Body of pancreas (tissue), 4 donors: ENCODE data around the gene SLC28A3. TPM values are rescaled to one million over a fixed set of nuclear protein-coding genes. Genes with fewer than 3 reads are reported as not detected.

Experiments used
- ATAC-seq: fragments of 150-250 bp; one replicate; pipeline ENCODE4 v1.9.1; 2016
- DNase-seq, 4 donors: peaks; one replicate each; pipeline ENCODE4 v3.0.0-alpha.2; 2019
- H3K27ac ChIP-seq, 4 donors: fragments of 200-600 bp; sonication (generic); 1 replicate in 3 of 4; 2 replicates in 1 of 4; pipeline versions ENCODE4 v1.5.1 to v1.6.1; 2016 to 2019; ENCODE audit warnings: mild to moderate bottlenecking in 1 of 4, mixed read lengths in 1 of 4, moderate library complexity in 1 of 4
- H3K27me3 ChIP-seq, 2 donors: fragments of 200-600 bp; sonication (generic); one replicate each; pipeline ENCODE4 v1.6.0; 2016; ENCODE audit warnings: mild to moderate bottlenecking in 1 of 2
- H3K36me3 ChIP-seq, 2 donors: fragments of 200-600 bp; sonication (generic); replicated peaks in 1 of 2; 2 replicates each; pipeline ENCODE4 v1.5.1; 2016; ENCODE audit warnings: low read depth in 2 of 2; ENCODE audit not compliant: insufficient read depth in 1 of 2
- H3K4me1 ChIP-seq: fragments of 200-600 bp; sonication (generic); one replicate; pipeline ENCODE4 v1.6.0; 2016
- H3K4me3 ChIP-seq, 2 donors: fragments of 200-600 bp; sonication (generic); 1 replicate in 1 of 2; 2 replicates in 1 of 2; pipeline ENCODE4 v1.5.1; 2016 to 2019
- H3K9me3 ChIP-seq, 3 donors: fragments of 200-600 bp; sonication (generic); 1 replicate in 2 of 3; 2 replicates in 1 of 3; pipeline ENCODE4 v1.5.1; 2016
- POLR2A ChIP-seq, 3 donors: fragments of 450-650 bp; IDR thresholded peaks; one replicate each; pipeline ENCODE4 v1.6.1; 2016; ENCODE audit warnings: antibody characterized with exemption in 3 of 3, mild to moderate bottlenecking in 2 of 3
- WGBS, 2 donors: methylation state at CpG; one replicate each; pipeline ENCODE4 v1.1.5; 2017; 5-methylcytosine and 5-hydroxymethylcytosine counted together
- intact Hi-C: fragments of 100-400 bp; cut with DNase I; formaldehyde crosslinking; loops from one replicate; pipeline ENCODE4 v1.15.1; 2023
- total RNA-seq, 2 donors: library from RNA; depleted of rRNA; stranded (reverse); fragments of >200 nt; gene quantifications; one replicate each; pipeline ENCODE4 v1.1.0, GENCODE V29; 2016
- TF ChIP-seq, protein P1 (sequence below), 7 experiments: fragments of 450-650 bp in 4 of 7; fragments of 200-600 bp in 3 of 7; sonication (generic) in 3 of 7; IDR thresholded peaks; one replicate each; pipeline ENCODE4 v1.5.1; 2016 to 2019; ENCODE audit warnings: antibody characterized with exemption in 7 of 7

Gene SLC28A3
- total RNA-seq, 2 donors from 2014 or later = 4.3 to 8.0 TPM

DNA sequence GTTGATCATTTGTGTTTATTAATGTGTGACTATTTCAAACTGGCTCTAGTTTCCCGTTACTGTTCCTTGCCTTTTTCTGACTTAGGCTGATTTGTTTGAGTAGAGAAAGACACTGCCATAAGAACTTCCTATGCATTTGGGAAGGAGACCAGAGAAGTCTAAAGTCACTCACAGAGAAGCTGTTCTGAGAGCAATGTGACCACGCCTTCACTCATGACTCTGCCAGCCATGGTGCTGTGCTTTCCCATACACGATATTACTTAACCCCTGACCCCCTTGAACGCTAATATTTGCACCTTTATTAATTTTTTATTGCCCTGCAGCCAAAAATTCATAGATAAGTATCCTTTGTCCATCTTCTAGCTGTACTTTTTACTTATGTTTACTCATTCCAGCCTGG lies 20.9 kb downstream of the SLC28A3 start:
- 57 to 69% methylated on average over 4 of the region's 4 CpGs for WGBS, 2 donors
- intact Hi-C loops = no loop called here
- TF ChIP-seq POLR2A (IDR thresholded peaks at IDR 0.05) = no peak
- TF ChIP-seq, protein P1, sequence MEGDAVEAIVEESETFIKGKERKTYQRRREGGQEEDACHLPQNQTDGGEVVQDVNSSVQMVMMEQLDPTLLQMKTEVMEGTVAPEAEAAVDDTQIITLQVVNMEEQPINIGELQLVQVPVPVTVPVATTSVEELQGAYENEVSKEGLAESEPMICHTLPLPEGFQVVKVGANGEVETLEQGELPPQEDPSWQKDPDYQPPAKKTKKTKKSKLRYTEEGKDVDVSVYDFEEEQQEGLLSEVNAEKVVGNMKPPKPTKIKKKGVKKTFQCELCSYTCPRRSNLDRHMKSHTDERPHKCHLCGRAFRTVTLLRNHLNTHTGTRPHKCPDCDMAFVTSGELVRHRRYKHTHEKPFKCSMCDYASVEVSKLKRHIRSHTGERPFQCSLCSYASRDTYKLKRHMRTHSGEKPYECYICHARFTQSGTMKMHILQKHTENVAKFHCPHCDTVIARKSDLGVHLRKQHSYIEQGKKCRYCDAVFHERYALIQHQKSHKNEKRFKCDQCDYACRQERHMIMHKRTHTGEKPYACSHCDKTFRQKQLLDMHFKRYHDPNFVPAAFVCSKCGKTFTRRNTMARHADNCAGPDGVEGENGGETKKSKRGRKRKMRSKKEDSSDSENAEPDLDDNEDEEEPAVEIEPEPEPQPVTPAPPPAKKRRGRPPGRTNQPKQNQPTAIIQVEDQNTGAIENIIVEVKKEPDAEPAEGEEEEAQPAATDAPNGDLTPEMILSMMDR (IDR thresholded peaks at IDR 0.05) = no peak
- Histone ChIP-seq H3K4me1 (peaks cover 14% of the 10 kb centered on the region), H3K27ac (no peak overlapping the region), H3K27me3 (no peaks in the 10 kb centered on the region), H3K36me3 (no peaks in the 10 kb centered on the region), H3K9me3 (no peaks in the 10 kb centered on the region), H3K4me3 (no peak overlapping the region)
- DNase-seq (no peak), ATAC-seq (no peak)

DNA sequence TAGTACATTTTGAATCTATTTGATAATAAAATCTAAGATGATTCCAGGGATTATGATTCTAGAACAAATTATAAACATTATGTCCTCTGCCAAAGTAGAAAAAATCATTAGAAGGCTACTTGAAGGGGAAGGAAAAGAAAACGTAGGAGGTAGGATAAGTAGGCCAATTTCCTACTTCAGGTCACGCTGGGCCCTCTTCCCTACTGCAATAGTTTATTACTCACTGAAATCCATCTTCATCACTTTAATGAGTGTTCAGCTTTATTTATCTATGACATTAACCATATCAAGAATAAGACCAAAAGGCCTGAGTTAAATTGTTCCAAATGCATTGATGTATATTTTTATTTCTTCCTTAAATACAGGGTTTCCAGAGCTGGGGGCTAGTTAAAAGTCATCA lies 21.6 kb downstream of the SLC28A3 start:
- ATAC-seq = no peak
- intact Hi-C loops = no loop called here

DNA sequence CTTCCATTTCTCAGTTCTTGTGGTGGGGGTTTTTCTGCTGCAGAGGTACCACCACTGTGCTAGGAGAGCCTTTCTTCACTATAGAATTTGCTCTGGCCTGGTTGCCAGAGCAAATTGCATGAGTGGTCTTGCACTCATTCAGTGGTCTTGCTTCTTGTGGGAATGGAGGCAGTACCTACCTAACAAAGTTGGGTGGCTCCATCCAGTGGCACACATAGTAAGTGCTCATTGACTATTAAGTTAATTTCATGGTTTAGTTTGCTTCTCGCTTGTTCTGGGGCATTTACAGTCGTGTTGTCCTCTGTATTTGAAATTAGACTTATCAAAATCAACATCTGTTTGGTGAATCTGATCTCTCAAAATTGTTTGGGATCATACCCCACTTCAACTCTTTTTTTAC lies 23.0 kb downstream of the SLC28A3 start:
- peaks cover 5% of the 10 kb centered on the region for H3K4me1 ChIP-seq
- intact Hi-C loops = no loop called here
- TF ChIP-seq, protein P1 (IDR thresholded peaks at IDR 0.05) = no peak
- TF ChIP-seq POLR2A (IDR thresholded peaks at IDR 0.05) = no peak
- no peaks in the 10 kb centered on the region for H3K9me3 ChIP-seq
- H3K4me3 ChIP-seq = no peak overlapping the region
- H3K36me3 ChIP-seq = no peaks in the 10 kb centered on the region
- ATAC-seq = no peak
- H3K27me3 ChIP-seq = no peaks in the 10 kb centered on the region
- 71 to 81% methylated on average over 2 of the region's 2 CpGs for WGBS, 2 donors
- no peak overlapping the region for H3K27ac ChIP-seq
- no peak for DNase-seq

More for the DNA sequence above, 21.6 kb downstream of the SLC28A3 start:
- Histone ChIP-seq H3K36me3 (no peaks in the 10 kb centered on the region), H3K27ac (no peak overlapping the region), H3K4me3 (no peak overlapping the region), H3K4me1 (peaks cover 7% of the 10 kb centered on the region), H3K27me3 (no peaks in the 10 kb centered on the region), H3K9me3 (no peaks in the 10 kb centered on the region)
- DNase-seq = no peak
- TF ChIP-seq, protein P1 (IDR thresholded peaks at IDR 0.05) = no peak
- TF ChIP-seq POLR2A (IDR thresholded peaks at IDR 0.05) = no peak
- 62 to 75% methylated on average over 2 of the region's 2 CpGs for WGBS, 2 donors

DNA sequence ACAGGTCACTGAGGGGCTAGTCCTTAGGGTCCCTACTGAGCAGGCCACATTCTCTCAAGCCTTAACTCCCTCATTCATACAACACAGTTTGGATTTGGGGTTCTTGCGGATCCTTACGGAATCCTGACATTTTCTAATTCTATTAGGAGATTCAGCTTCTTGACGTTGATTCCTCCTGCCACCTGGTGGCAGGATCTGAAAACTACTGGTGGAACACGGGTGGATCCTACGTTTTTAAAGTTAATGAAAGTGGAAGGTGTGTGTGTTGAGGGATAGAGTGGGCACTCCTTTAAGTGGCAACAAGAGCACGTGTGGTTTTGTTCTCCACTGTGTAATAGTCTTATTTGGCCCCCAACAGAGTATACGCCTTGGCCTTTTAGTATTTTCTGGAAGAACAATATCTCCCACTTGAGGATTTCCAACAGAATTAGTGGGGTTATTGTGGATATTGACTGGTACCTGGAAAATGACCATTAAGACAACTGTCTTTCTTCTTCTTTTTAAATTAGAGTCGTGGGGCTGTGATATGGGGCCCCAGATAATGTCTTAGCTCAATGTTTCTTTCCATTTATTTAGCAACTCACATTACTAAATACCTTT lies 25.2 kb downstream of the SLC28A3 start:
- Histone ChIP-seq H3K27ac (no peak overlapping the region), H3K4me3 (no peak overlapping the region), H3K4me1 (peaks cover 5% of the 10 kb centered on the region), H3K27me3 (no peaks in the 10 kb centered on the region), H3K36me3 (no peaks in the 10 kb centered on the region), H3K9me3 (no peaks in the 10 kb centered on the region)
- WGBS, 2 donors = 10% methylated on average over 8 of the region's 8 CpGs
- TF ChIP-seq, protein P1 (IDR thresholded peaks at IDR 0.05) = peak; percentile 59 to 71 (median 68)
- no peak for TF ChIP-seq POLR2A (IDR thresholded peaks at IDR 0.05)
- ATAC-seq (peak; percentile 68), DNase-seq (peak; percentile 54 to 70 (median 63))
- intact Hi-C loops = no loop called here

DNA sequence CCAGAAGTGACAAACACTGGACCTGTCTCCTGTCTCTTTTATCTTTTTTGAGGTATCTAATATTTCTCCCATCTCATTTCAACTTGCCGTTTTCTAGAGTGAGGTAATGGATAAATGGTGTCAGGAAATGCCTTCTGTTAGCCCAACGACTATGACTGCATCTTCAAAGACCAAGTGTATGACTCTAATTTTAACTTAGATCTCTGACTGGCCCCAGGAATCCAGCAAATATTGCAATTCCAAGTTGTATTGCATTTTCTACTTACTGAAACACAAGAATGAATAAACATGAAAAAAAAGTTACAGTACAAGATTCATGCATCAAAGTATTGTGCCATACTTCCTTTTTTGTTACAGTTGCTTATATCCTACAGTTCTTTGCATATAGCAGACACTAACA lies 26.3 kb downstream of the SLC28A3 start:
- Histone ChIP-seq H3K27me3 (no peaks in the 10 kb centered on the region), H3K9me3 (no peaks in the 10 kb centered on the region), H3K27ac (no peak overlapping the region), H3K36me3 (no peaks in the 10 kb centered on the region), H3K4me3 (no peak overlapping the region), H3K4me1 (peaks cover 5% of the 10 kb centered on the region)
- DNase-seq = no peak
- 40 to 45% methylated on average over 2 of the region's 2 CpGs for WGBS, 2 donors
- TF ChIP-seq, protein P1 (IDR thresholded peaks at IDR 0.05) = no peak
- TF ChIP-seq POLR2A (IDR thresholded peaks at IDR 0.05) = no peak
- intact Hi-C loops = no loop called here
- ATAC-seq = no peak
